ENCODE measurements around the gene PCID2.
A peak's percentile ranks its signal among the peaks of the same experiment; 100 is the strongest.
"Not testable (repeated sequence)": the region's sequence is repeated elsewhere in the genome, so short reads cannot be mapped to it uniquely, and the experiment has no call there.

The PCID2 gene

GRCh38 chr13:113169277-113170272, 38.9 kb downstream of the PCID2 start:
- H3K36me3 Mint-ChIP-seq (ENCODE audit: low read depth) = peaks cover 33% of the 10 kb centered on the region
- ATAC-seq (no peak), DNase-seq (no peak)
- H3K4me3 Mint-ChIP-seq = no peak overlapping the region
- peaks cover 14% of the 10 kb centered on the region for H3K4me1 Mint-ChIP-seq
- H3K9me3 Mint-ChIP-seq = no peaks in the 10 kb centered on the region
- no peak overlapping the region for H3K27ac Mint-ChIP-seq
- H3K27me3 Mint-ChIP-seq = no peaks in the 10 kb centered on the region

- Mint-ChIP-seq H3K27me3 (peaks cover 4% of the 10 kb centered on the region), H3K27ac (no peak overlapping the region), H3K9me3 (no peaks in the 10 kb centered on the region), H3K4me3 (no peak overlapping the region), H3K36me3 (ENCODE audit: low read depth) (peaks cover 29% of the 10 kb centered on the region), H3K4me1 (peaks cover 19% of the 10 kb centered on the region)
- DNase-seq (no peak), ATAC-seq (no peak)
Observed at GRCh38 chr13:113168211-113168610, 40.3 kb downstream of the PCID2 start.

GRCh38 chr13:113167575-113167974, 40.9 kb downstream of the PCID2 start:
- Mint-ChIP-seq H3K36me3 (ENCODE audit: low read depth) (peaks cover 29% of the 10 kb centered on the region), H3K27ac (no peak overlapping the region), H3K4me1 (peaks cover 22% of the 10 kb centered on the region), H3K9me3 (no peaks in the 10 kb centered on the region), H3K27me3 (peaks cover 4% of the 10 kb centered on the region), H3K4me3 (no peak overlapping the region)
- DNase-seq (no peak), ATAC-seq (no peak)

DNA sequence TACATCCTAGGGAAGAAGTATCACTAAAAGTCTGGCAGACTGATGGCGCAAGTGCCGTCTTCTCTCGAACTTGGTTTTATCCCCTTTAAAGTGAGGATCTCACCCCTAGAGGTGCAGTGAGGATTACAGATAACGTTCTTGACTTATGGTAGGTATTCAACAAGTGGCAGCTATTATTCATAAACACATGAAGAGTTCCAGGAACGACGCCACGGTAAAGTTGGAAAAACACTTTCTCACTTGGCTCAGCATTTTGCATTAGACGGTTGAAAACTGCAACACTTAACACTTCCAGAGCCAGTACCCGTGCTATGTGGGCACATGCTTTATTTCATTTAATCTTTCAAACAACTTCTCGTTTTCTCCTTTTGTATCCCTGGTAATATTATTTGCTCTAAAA, 41.3 kb downstream of the PCID2 start:
- Mint-ChIP-seq H3K4me1 (peaks cover 22% of the 10 kb centered on the region), H3K27me3 (peaks cover 4% of the 10 kb centered on the region), H3K4me3 (no peak overlapping the region), H3K9me3 (no peaks in the 10 kb centered on the region), H3K36me3 (ENCODE audit: low read depth) (peaks cover 29% of the 10 kb centered on the region), H3K27ac (no peak overlapping the region)
- DNase-seq = no peak
- ATAC-seq = no peak

GRCh38 chr13:113166681-113167080, 41.8 kb downstream of the PCID2 start:
- DNase-seq = no peak
- Mint-ChIP-seq H3K4me3 (no peak overlapping the region), H3K4me1 (peaks cover 22% of the 10 kb centered on the region), H3K27ac (no peak overlapping the region), H3K27me3 (peaks cover 4% of the 10 kb centered on the region), H3K36me3 (ENCODE audit: low read depth) (peaks cover 29% of the 10 kb centered on the region), H3K9me3 (no peaks in the 10 kb centered on the region)
- ATAC-seq = no peak

DNA sequence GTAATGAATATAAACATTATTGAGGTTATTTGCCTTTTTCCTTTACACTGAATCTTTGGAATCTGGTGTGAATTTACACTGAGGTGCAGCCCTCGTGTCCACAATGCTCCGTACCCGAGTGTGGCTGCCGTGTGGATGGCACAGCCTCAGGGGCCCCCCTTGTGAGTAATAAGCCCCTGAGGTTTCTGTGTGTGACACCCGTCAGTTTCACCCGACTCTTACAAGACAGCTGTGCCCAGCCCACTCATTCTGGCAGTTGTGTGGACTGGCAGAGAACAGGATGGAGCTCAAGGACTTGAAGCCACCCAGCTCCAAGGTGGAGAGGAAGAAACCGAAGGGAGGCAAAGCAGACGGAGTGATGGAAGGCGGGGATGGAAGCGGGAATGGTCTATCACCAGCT, 42.2 kb downstream of the PCID2 start:
- H3K36me3 Mint-ChIP-seq (ENCODE audit: low read depth) = peaks cover 29% of the 10 kb centered on the region
- no peak overlapping the region for H3K4me3 Mint-ChIP-seq
- ATAC-seq = peak; percentile 90
- no peaks in the 10 kb centered on the region for H3K9me3 Mint-ChIP-seq
- peaks cover 4% of the 10 kb centered on the region for H3K27me3 Mint-ChIP-seq
- DNase-seq = peak; percentile 42
- peaks cover 23% of the 10 kb centered on the region for H3K4me1 Mint-ChIP-seq
- H3K27ac Mint-ChIP-seq = no peak overlapping the region

GRCh38 chr13:113164492-113164891, 44.0 kb downstream of the PCID2 start:
- DNase-seq (no peak), ATAC-seq (no peak)
- peaks cover 27% of the 10 kb centered on the region for H3K4me1 Mint-ChIP-seq
- no peak overlapping the region for H3K4me3 Mint-ChIP-seq
- H3K27me3 Mint-ChIP-seq = peaks cover 4% of the 10 kb centered on the region
- no peak overlapping the region for H3K27ac Mint-ChIP-seq
- H3K9me3 Mint-ChIP-seq = no peaks in the 10 kb centered on the region
- H3K36me3 Mint-ChIP-seq (ENCODE audit: low read depth) = peaks cover 21% of the 10 kb centered on the region

GRCh38 chr13:113162783-113163685, 45.4 kb downstream of the PCID2 start:
- DNase-seq (no peak), ATAC-seq (peak; percentile 16)
- no peak overlapping the region for H3K27ac Mint-ChIP-seq
- peaks cover 27% of the 10 kb centered on the region for H3K4me1 Mint-ChIP-seq
- H3K4me3 Mint-ChIP-seq = no peak overlapping the region
- peaks cover 4% of the 10 kb centered on the region for H3K27me3 Mint-ChIP-seq
- no peaks in the 10 kb centered on the region for H3K9me3 Mint-ChIP-seq
- H3K36me3 Mint-ChIP-seq (ENCODE audit: low read depth) = peaks cover 9% of the 10 kb centered on the region

DNA sequence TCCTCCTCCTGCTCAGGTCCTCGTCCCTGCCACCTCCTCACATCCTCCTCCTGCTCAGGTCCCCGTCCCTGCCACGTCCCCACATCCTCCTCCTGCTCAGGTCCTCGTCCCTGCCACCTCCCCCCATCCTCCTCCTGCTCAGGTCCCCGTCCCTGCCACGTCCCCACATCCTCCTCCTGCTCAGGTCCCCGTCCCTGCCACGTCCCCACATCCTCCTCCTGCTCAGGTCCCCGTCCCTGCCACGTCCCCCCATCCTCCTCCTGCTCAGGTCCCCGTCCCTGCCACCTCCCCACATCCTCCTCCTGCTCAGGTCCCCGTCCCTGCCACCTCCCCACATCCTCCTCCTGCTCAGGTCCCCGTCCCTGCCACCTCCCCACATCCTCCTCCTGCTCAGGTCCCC, 46.5 kb downstream of the PCID2 start:
- not testable (repeated sequence) for DNase-seq; H3K27me3 Mint-ChIP-seq; ATAC-seq; H3K36me3 Mint-ChIP-seq (ENCODE audit: low read depth); H3K27ac Mint-ChIP-seq; H3K9me3 Mint-ChIP-seq; H3K4me3 Mint-ChIP-seq
- peaks cover 27% of the 10 kb centered on the region for H3K4me1 Mint-ChIP-seq

DNA sequence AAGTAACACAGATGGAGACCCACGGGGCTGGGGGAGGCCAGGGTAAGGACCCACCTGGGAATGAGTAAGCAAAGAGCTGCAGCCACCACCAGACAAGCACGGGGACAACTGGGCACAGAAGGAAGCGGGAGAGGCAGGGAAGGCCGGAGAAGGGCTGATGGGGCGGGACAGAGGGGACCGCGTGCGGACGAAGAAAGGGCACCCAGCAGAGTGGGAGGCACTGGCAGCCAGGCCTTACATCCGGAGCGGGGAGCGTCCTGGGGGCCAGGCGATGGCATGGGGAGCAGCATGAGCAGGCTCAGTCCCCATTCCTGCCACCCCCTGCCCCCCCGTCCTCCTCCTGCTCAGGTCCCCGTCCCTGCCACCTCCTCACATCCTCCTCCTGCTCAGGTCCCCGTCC, 47.0 kb downstream of the PCID2 start:
- Mint-ChIP-seq H3K4me3 (peak overlapping the region; percentile 40), H3K27ac (no peak overlapping the region)

GRCh38 chr13:113160983-113161382, 47.5 kb downstream of the PCID2 start:
- peak overlapping the region; percentile 40 for H3K4me3 Mint-ChIP-seq
- ATAC-seq (no peak), DNase-seq (no peak)
- H3K27ac Mint-ChIP-seq = no peak overlapping the region
- H3K4me1 Mint-ChIP-seq = peaks cover 19% of the 10 kb centered on the region
- H3K36me3 Mint-ChIP-seq (ENCODE audit: low read depth) = no peaks in the 10 kb centered on the region
- peaks cover 4% of the 10 kb centered on the region for H3K27me3 Mint-ChIP-seq
- no peaks in the 10 kb centered on the region for H3K9me3 Mint-ChIP-seq

More for the DNA sequence above, 47.0 kb downstream of the PCID2 start:
- Mint-ChIP-seq H3K36me3 (ENCODE audit: low read depth) (no peaks in the 10 kb centered on the region), H3K9me3 (no peaks in the 10 kb centered on the region), H3K4me1 (peaks cover 24% of the 10 kb centered on the region), H3K27me3 (peaks cover 4% of the 10 kb centered on the region)
- DNase-seq (no peak), ATAC-seq (no peak)

GRCh38 chr13:113159701-113160100, 48.8 kb downstream of the PCID2 start:
- Mint-ChIP-seq H3K27ac (no peak overlapping the region), H3K36me3 (ENCODE audit: low read depth) (no peaks in the 10 kb centered on the region), H3K4me1 (peaks cover 17% of the 10 kb centered on the region), H3K27me3 (peaks cover 4% of the 10 kb centered on the region), H3K9me3 (peaks cover 12% of the 10 kb centered on the region), H3K4me3 (no peak overlapping the region)
- no peak for DNase-seq
- no peak for ATAC-seq

DNA sequence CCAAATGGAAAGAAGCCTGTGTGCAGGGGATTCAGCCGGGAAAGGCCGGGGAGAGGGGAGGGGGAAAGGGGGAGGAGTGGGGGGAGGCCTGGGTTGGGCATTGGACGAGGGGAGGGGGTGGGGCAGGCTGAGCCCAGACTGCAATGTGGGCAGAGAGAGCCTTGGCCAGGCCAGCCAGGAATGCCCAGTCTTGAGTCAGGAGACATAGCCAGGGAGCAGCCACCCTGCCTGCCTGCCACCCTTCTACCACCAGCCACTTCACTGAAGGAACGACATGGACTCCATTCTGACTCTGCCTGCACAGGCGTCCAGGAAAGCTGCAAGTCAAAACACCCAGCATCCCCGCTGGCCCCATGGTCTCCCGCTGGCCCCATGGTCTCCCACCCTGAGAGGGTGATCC, 49.5 kb downstream of the PCID2 start:
- no peak for ATAC-seq
- no peak for DNase-seq
- peaks cover 4% of the 10 kb centered on the region for H3K27me3 Mint-ChIP-seq

DNA sequence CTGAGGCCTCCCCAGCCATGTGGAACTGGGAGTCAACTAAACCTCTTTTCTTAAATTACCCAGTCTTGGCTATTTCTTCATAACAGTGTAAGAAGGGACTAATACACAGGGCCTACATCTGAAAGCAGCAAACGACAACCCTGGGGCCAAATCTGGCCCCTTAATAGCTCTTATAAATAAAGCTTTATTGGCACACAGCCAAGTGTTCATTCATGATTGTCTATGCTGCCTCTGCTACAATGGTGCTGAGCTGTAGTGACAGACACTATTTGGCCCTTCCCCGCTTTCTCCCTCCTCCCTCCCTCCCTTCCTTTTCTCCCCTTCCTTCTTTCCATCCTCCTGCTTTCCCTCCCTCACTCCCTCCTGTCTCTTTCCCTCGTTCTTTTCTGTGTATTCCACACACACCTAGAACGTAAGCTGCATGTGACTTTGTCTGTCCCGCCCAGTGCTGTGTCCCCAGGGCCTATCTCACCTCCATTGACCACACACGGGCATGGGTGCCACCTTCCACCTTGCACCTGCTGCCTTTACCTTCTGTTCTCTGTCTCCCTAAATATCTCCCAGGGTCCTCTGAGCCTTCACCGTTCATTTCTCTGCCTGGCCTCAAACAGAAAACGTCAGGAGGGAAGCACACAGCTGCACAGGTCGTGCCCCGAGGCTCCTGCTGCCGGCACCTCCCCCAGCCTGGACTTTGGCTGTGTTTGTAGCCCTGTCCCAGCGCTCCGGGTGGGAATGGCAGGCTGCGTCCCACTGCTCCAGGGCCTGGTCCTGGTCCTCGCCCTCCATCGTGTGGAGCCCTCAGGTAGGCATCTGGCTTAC, 50.3 kb downstream of the PCID2 start, which contains the start of gene PROZ:
TSS of gene PROZ (plus strand) at position 720 of the 819 bp plus-strand sequence. CDS start at position 733, 13 bp downstream.
- H3K9me3 Mint-ChIP-seq = peaks cover 13% of the 10 kb centered on the region
- no peaks in the 10 kb centered on the region for H3K36me3 Mint-ChIP-seq (ENCODE audit: low read depth)
- no peak within 1 kb of the TSS for H3K27ac Mint-ChIP-seq
- peaks cover 16% of the 10 kb centered on the region for H3K4me1 Mint-ChIP-seq
- H3K4me3 Mint-ChIP-seq = no peak within 1 kb of the TSS
- H3K27me3 Mint-ChIP-seq = no peaks in the 10 kb centered on the region
- ATAC-seq (no peak), DNase-seq (no peak)

More for the DNA sequence above, 49.5 kb downstream of the PCID2 start:
- Mint-ChIP-seq H3K4me1 (peaks cover 17% of the 10 kb centered on the region), H3K4me3 (no peak overlapping the region), H3K27ac (no peak overlapping the region), H3K36me3 (ENCODE audit: low read depth) (no peaks in the 10 kb centered on the region), H3K9me3 (peaks cover 13% of the 10 kb centered on the region)

All from activated naive CD8-positive, alpha-beta T cell treated with anti-CD3 and anti-CD28 coated beads, Interleukin-2, amount 50 U/mL, for 24 hours (primary cell).